B cell (primary cell): ENCODE measurements around the gene PFKFB3. TPM values are rescaled to one million over a fixed set of nuclear protein-coding genes. Genes with fewer than 3 reads are reported as not detected.

Experiments used
- ATAC-seq: fragments of 200-7000 bp; cut with Tn5 transposase; one replicate; pipeline ENCODE4 v1.10.0; 2021; ENCODE audit warnings: low read depth, mild to moderate bottlenecking, moderate number of reproducible peaks, moderate library complexity
- CTCF ChIA-PET: fragments of 350-600 bp; sonication (Branson Sonifier 250); formaldehyde crosslinking; loops from one replicate; lab custom pipeline; 2021; ENCODE audit warnings: antibody characterized with exemption, inconsistent platforms; lab: Charles Lee
- POLR2A ChIA-PET: fragments of 350-600 bp; sonication (Branson Sonifier 250); formaldehyde crosslinking; loops from one replicate; lab custom pipeline; 2021; ENCODE audit warnings: antibody characterized with exemption; lab: Charles Lee
- DNase-seq: peaks from one replicate; pipeline ENCODE4 v3.0.0; 2013
- H2AFZ ChIP-seq: 2 replicates; pipeline ENCODE4 v1.6.1; 2012; ENCODE audit warnings: mild to moderate bottlenecking, low read depth, low read length; ENCODE audit not compliant: insufficient read depth, poor library complexity, severe bottlenecking
- H3K27ac ChIP-seq, 2 donors: 1 replicate in 1 of 2; 2 replicates in 1 of 2; pipeline ENCODE4 v1.5.1; 2012 to 2013; ENCODE audit warnings: low read length in 2 of 2, mild to moderate bottlenecking in 2 of 2, moderate library complexity in 1 of 2
- H3K27me3 ChIP-seq, 4 experiments: fragments of 200-600 bp in 1 of 4; sonication (generic) in 1 of 4; replicated peaks in 1 of 4; 1 replicate in 2 of 4; 2 replicates in 2 of 4; pipeline versions ENCODE4 v1.6.1 to v1.7.0; 2013 to 2016; ENCODE audit warnings: low read length in 3 of 4, mild to moderate bottlenecking in 2 of 4, mixed read lengths in 1 of 4, moderate library complexity in 1 of 4; ENCODE audit not compliant: insufficient read depth in 4 of 4, control insufficient read depth in 3 of 4; ENCODE audit errors: control extremely low read depth in 1 of 4
- H3K36me3 ChIP-seq, 2 experiments: replicated peaks in 1 of 2; 1 replicate in 1 of 2; 2 replicates in 1 of 2; pipeline versions ENCODE4 v1.6.1 to v1.7.1; 2013; ENCODE audit warnings: low read length in 1 of 2; ENCODE audit not compliant: insufficient read depth in 2 of 2, control insufficient read depth in 1 of 2; ENCODE audit errors: control extremely low read depth in 1 of 2, extremely low read depth in 1 of 2
- H3K4me1 ChIP-seq, 2 donors: fragments of 200-600 bp in 1 of 2; sonication (generic) in 1 of 2; 1 replicate in 1 of 2; 2 replicates in 1 of 2; pipeline versions ENCODE4 v1.5.1 to v1.6.1; 2013 to 2017; ENCODE audit warnings: low read length in 2 of 2; ENCODE audit not compliant: control insufficient read depth in 2 of 2, insufficient read depth in 2 of 2
- H3K4me2 ChIP-seq: replicated peaks from 2 replicates; pipeline ENCODE3; 2012; ENCODE audit warnings: mild to moderate bottlenecking, low read depth, low read length; ENCODE audit not compliant: poor library complexity, severe bottlenecking
- H3K4me3 ChIP-seq, 5 experiments: fragments of 200-600 bp in 1 of 5; sonication (generic) in 1 of 5; 1 replicate in 3 of 5; 2 replicates in 2 of 5; pipeline versions ENCODE4 v1.5.1 to v1.7.0; 2011 to 2016; ENCODE audit warnings: low read length in 4 of 5, mild to moderate bottlenecking in 4 of 5, low read depth in 2 of 5, control low read depth in 1 of 5, moderate library complexity in 1 of 5; ENCODE audit not compliant: insufficient read depth in 1 of 5; ENCODE audit errors: control extremely low read depth in 1 of 5, extremely low read depth in 1 of 5
- H3K79me2 ChIP-seq: fragments of 200-600 bp; sonication (generic); one replicate; pipeline ENCODE4 v1.6.0; 2016; ENCODE audit warnings: low read length; ENCODE audit not compliant: control insufficient read depth, insufficient read depth
- H3K9ac ChIP-seq: fragments of 200-600 bp; sonication (generic); 2 replicates; pipeline ENCODE4 v1.6.1; 2017; ENCODE audit warnings: mild to moderate bottlenecking, low read length, moderate library complexity
- H3K9me3 ChIP-seq, 3 donors: one replicate each; pipeline versions ENCODE4 v1.6.1 to v1.7.1; 2013; ENCODE audit warnings: low read length in 2 of 3; ENCODE audit not compliant: control insufficient read depth in 2 of 3, insufficient read depth in 1 of 3; ENCODE audit errors: control extremely low read depth in 1 of 3
- H4K20me1 ChIP-seq: 2 replicates; pipeline ENCODE4 v1.6.0; 2012; ENCODE audit warnings: mild to moderate bottlenecking, low read length; ENCODE audit not compliant: insufficient read depth, control insufficient read depth, poor library complexity, severe bottlenecking
- H3K27ac Mint-ChIP-seq: one replicate; pipeline ENCODE4 v1.8.0; 2021; ENCODE audit warnings: mixed read lengths
- H3K27me3 Mint-ChIP-seq: one replicate; pipeline ENCODE4 v1.8.0; 2021; ENCODE audit warnings: mixed read lengths
- H3K4me1 Mint-ChIP-seq: one replicate; pipeline ENCODE4 v1.8.0; 2021; ENCODE audit warnings: mixed read lengths
- H3K4me3 Mint-ChIP-seq: one replicate; pipeline ENCODE4 v1.8.0; 2021; ENCODE audit warnings: mixed read lengths
- H3K9me3 Mint-ChIP-seq: one replicate; pipeline ENCODE4 v1.8.0; 2022; ENCODE audit warnings: mixed read lengths; ENCODE audit not compliant: insufficient read depth
- CTCF ChIP-seq: fragments of 200-600 bp; IDR thresholded peaks from one replicate; pipeline ENCODE4 v1.8.0; 2022; ENCODE audit warnings: antibody characterized with exemption, mild to moderate bottlenecking
- EZH2 ChIP-seq: IDR thresholded peaks from 2 replicates; pipeline ENCODE4 v1.6.1; 2012; ENCODE audit warnings: borderline replicate concordance, low read depth, mild to moderate bottlenecking, moderate library complexity, low read length; ENCODE audit not compliant: insufficient read depth, poor library complexity, severe bottlenecking
- WGBS: methylation state at CpG from one replicate; pipeline ENCODE4 v1.1.5; 2013; ENCODE audit warnings: missing lambda C conversion rate; ENCODE audit not compliant: insufficient coverage; 5-methylcytosine and 5-hydroxymethylcytosine counted together
- intact Hi-C: fragments of 100-400 bp; cut with micrococcal nuclease; formaldehyde crosslinking; loops from one replicate; pipeline ENCODE4 v1.10.0; 2022
- polyA plus RNA-seq: library from polyadenylated mRNA; depleted of rRNA; stranded (reverse); fragments of >200 nt; gene quantifications from 2 replicates; pipeline ENCODE4 v1.2.3, GENCODE V29; 2012
- total RNA-seq, 2 donors: library from RNA; stranded (reverse); fragments of 120-200 nt in 1 of 2; gene quantifications; 1 replicate in 1 of 2; 2 replicates in 1 of 2; pipeline versions ENCODE4 v1.2.3 to v1.2.4, GENCODE V29; 2013 to 2022

Gene PFKFB3
- total and polyA plus RNA-seq, 2 donors (not counting 1 experiment from before 2014, with no cell fraction given): 13.2 to 239 TPM

- Mint-ChIP-seq H3K4me3 (no peak overlapping the region), H3K27me3 (no peaks in the 10 kb centered on the region), H3K9me3 (no peaks in the 10 kb centered on the region), H3K4me1 (peaks cover 21% of the 10 kb centered on the region), H3K27ac (no peak overlapping the region)
- Histone ChIP-seq H3K79me2 (peaks cover 57% of the 10 kb centered on the region), H3K4me2 (no peak overlapping the region), H3K36me3 (no peaks in the 10 kb centered on the region), H3K27me3 (no peaks in the 10 kb centered on the region), H3K4me1 (no peaks in the 10 kb centered on the region), H3K27ac (no peak overlapping the region), H2AFZ (no peak overlapping the region), H4K20me1 (peaks cover 88% of the 10 kb centered on the region), H3K9ac (no peak overlapping the region), H3K9me3 (peaks cover 0 to 9% (median 0%) of the 10 kb centered on the region in 3 donors), H3K4me3 (no peak overlapping the region)
- ChIA-PET CTCF (interaction anchor here (0.9 kb wide), 1 partner anchor 222 kb away, joined by 3 read pairs; no protein-coding TSS in a partner anchor), POLR2A (no interaction called here)
- 96% methylated on average over 4 of the region's 8 CpGs for WGBS
- intact Hi-C loops: no loop called here
- TF ChIP-seq CTCF (no peak), EZH2 (no peak)
- ATAC-seq (no peak), DNase-seq (no peak)
These were observed 23.7 kb upstream of the PFKFB3 start for GRCh38 chr10:6179078-6179477.

GRCh38 chr10:6180480-6181110, 22.1 kb upstream of the PFKFB3 start:
- no peak overlapping the region for H3K4me3 ChIP-seq
- DNase-seq (no peak), ATAC-seq (no peak)
- H2AFZ ChIP-seq: no peak overlapping the region
- Mint-ChIP-seq H3K27ac (no peak overlapping the region), H3K27me3 (no peaks in the 10 kb centered on the region), H3K4me1 (peaks cover 14% of the 10 kb centered on the region), H3K9me3 (no peaks in the 10 kb centered on the region), H3K4me3 (no peak overlapping the region)
- no peaks in the 10 kb centered on the region for H3K27me3 ChIP-seq
- H4K20me1 ChIP-seq: peaks cover 73% of the 10 kb centered on the region
- WGBS: 88% methylated on average over 1 of the region's 4 CpGs
- H3K9me3 ChIP-seq: peaks cover 0 to 9% (median 0%) of the 10 kb centered on the region in 3 donors
- no peaks in the 10 kb centered on the region for H3K4me1 ChIP-seq
- intact Hi-C loops: no loop called here
- peaks cover 63% of the 10 kb centered on the region for H3K79me2 ChIP-seq
- POLR2A ChIA-PET: no interaction called here
- no peak overlapping the region for H3K9ac ChIP-seq
- no peaks in the 10 kb centered on the region for H3K36me3 ChIP-seq
- no peak for TF ChIP-seq EZH2
- TF ChIP-seq CTCF: no peak
- CTCF ChIA-PET: no interaction called here
- no peak overlapping the region for H3K27ac ChIP-seq
- H3K4me2 ChIP-seq: no peak overlapping the region
